Measurements from ENCODE around the gene RTN4R.

The RTN4R gene

DNA sequence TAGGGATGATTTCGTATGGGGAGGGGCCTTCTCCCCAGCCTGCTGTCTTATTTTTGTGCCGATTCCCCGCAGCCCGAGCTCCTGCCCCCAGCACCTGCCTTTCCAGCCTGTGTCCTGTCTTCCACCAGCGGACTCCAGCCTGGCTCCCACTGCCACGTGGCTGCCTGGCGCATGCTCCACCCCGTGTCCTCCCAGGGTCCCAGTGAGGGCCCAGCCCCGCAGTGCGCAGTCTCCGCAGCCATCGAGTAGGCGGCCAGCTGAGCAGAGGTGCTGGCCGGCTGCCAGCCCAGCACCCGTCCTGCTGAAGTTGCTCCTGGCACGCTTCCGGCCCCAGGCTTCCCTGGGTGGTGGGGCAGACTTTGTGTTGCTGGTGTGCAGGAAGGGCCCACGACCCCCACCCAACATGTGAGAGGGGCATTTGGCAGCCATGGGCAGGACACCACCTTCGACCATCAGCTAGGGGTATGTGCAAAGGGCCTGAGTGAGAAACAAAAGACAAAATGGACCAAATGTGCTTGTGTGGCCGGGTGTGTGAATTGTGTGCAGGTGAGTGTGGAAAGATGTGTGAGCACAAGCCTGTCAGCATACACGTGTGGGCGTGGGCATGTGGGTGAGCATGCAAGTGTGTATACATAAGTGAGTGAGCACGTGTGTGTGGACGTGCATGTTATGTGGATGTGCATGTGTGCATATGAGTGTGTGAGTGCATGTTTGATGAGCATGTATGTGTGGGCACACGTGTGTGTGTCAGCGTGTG is 55.9 kb downstream of the RTN4R start:
- peak overlapping the region; percentile 25; the same call in 1 of the 2 replicates for H3K27ac ChIP-seq

DNA sequence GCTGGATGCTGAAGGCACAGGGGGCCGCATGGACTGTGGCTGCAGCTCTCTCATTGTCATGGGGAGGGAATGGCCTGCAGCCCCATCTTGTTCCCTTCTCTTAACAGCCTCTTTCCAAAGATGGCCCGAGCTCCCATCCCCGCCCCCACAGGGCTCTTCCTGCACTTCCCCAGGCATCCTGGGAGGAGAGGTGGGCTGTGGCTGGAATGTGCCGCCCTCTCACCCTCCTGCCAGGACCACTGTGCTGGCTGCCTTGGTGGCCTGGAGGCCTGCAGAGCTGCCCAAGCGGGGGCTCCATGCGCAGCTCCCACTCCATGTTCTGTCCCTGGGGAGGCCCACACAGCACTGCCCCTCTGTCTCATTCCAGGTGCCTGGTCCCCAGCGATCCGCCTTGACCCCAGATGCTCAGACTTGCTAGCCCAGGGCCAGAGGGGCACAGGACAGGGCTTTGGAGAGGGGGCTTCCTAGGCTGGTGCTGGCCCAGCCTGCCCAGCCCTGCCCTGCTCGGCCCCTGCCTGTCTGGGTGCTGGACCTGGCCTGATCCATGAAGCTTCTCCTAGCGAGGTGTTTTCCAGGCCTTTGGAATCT is 56.6 kb downstream of the RTN4R start:
- H3K27ac ChIP-seq, result peak overlapping the region; percentile 25; the same call in 1 of the 2 replicates
- TF ChIP-seq, protein P1, sequence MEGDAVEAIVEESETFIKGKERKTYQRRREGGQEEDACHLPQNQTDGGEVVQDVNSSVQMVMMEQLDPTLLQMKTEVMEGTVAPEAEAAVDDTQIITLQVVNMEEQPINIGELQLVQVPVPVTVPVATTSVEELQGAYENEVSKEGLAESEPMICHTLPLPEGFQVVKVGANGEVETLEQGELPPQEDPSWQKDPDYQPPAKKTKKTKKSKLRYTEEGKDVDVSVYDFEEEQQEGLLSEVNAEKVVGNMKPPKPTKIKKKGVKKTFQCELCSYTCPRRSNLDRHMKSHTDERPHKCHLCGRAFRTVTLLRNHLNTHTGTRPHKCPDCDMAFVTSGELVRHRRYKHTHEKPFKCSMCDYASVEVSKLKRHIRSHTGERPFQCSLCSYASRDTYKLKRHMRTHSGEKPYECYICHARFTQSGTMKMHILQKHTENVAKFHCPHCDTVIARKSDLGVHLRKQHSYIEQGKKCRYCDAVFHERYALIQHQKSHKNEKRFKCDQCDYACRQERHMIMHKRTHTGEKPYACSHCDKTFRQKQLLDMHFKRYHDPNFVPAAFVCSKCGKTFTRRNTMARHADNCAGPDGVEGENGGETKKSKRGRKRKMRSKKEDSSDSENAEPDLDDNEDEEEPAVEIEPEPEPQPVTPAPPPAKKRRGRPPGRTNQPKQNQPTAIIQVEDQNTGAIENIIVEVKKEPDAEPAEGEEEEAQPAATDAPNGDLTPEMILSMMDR (conservative IDR thresholded peaks at IDR 0.05), result no peak

More for the DNA sequence above, 55.9 kb downstream of the RTN4R start:
- TF ChIP-seq, protein P1 (conservative IDR thresholded peaks at IDR 0.05), result no peak

DNA sequence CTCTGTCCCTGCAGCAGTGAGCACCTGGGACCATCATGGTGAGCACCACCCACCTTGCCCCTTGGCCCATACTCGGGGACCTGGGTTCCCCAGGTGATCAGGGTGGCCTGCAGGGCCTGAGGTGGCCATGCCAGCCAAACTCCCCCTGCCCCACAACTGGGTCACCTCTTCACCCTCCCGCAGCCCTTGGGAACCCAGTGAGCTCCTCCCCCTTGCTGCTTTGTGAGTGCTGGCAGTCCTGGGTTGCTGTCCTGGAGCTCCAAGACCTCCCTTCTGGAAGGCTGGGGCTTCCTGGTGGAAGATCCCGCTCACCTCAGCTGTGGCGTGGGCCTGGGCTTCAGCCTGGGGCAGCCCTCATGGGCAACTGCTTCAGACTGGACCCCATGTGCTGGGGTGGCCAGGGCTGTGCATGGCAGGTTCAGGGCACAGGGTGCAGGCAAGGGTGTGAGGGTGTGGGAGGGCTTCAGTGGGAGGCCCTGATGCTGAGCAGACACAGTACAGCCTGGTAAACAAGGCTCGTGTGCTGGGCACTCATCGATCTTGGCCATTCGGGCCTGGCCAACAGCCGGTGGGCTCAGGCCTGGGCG is 57.6 kb downstream of the RTN4R start:
- no peak overlapping the region for H3K27ac ChIP-seq
- TF ChIP-seq, protein P1 (conservative IDR thresholded peaks at IDR 0.05), result no peak

DNA sequence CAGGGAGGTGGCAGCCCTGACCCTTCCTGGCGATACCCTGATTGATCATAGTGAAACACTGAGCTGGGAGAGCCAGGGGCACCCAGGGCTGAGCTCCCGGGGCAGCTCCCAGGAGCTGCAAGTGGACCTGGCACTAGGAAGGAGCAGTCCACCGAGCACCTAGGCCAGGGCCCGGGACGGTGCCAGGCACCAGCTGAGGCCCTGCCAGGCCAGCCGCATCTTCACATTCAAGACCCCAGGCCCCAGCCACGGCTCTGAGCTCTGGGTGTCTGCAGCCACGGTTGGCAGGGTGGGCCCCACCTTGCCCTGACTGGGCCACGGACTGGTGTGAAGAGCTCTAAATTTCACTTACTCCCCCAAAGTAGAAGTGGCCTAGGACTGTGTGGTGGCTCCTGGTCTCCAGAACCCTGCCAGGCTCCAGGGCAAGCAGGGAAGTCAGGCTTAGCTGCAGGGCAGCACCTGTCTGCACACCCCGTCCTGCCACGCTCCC is 58.3 kb downstream of the RTN4R start:
- H3K27ac ChIP-seq, result no peak overlapping the region
- TF ChIP-seq, protein P1 (conservative IDR thresholded peaks at IDR 0.05), result no peak

DNA sequence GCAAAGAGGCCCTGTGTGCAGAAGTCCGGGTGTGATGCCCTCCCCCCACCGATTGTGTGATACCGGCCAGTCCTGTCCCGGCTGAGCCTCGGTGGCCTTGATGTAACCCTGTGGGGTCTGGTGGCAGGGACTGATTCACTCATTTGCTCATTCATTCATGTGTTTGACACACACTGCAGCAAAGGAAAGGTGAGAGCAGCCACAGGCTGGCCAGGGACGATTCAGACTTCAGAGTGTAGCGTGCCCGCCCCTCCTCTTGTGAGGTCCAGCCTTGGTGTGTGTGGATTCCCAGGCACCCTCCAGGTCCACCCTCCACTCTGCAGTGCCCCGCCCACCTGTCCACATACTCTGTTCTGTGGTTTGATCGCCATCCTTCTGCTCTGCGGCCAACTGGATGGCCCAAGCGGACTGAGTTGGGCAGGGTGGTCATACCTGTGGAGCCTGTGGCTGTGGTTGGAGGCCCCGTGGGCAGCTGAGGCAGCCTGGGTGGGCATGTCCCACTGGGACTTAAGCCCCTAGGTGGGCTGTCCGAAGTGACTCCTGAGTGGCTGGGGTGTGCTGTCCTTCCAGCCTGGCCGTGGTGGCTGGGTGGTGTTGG is 59.3 kb downstream of the RTN4R start:
- no peak overlapping the region for H3K27ac ChIP-seq
- TF ChIP-seq, protein P1 (conservative IDR thresholded peaks at IDR 0.05), result no peak

DNA sequence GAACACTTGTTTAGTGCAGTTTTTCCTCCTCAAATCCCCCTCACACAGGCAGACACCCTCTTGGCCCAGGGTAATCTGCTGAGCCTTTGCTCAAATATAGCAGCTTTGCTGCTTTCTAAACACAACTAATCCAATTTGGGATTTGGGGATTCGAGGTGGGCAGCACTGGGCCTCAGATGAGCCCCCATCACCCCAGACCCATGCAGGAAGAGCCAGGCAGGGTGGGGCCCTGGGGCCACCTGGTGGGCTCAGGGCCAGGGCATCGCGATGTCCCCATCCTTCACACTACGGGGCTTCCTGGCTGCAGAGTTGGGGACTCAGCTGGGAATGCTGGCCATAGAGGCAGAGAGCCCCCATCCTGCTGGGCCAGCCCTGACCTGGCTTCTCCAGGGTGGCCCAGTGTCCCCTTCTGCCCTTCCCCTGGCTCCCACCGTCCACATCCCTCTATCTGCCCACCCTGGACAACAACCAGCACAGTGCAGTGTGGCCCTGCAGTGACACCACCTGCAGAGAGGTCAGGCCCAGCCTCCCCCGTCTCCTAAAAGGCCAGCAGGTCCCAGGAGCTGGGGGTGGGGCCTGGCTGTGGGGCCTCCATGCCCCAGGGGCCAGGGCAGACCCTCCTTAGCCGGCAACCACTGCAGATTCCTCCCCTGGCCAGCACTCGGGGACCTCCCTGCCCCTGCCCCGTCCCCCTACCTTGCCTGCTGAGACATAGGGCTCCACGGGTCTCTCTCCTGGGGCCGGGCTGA is 60.7 kb downstream of the RTN4R start:
- H3K27ac ChIP-seq, result no peak overlapping the region
- TF ChIP-seq, protein P1 (conservative IDR thresholded peaks at IDR 0.05), result no peak

Measured in VCaP (cell line).